Putamen (tissue), 1 donor: ENCODE measurements around the gene FAM227A.
"Not testable (repeated sequence)": the region's sequence is repeated elsewhere in the genome, so short reads cannot be mapped to it uniquely, and the experiment has no call there.

Experiments
- DNase-seq: peaks from one replicate; pipeline ENCODE4 v3.0.0-alpha.2; 2016; ENCODE audit warnings: low spot score

FAM227A gene

DNA sequence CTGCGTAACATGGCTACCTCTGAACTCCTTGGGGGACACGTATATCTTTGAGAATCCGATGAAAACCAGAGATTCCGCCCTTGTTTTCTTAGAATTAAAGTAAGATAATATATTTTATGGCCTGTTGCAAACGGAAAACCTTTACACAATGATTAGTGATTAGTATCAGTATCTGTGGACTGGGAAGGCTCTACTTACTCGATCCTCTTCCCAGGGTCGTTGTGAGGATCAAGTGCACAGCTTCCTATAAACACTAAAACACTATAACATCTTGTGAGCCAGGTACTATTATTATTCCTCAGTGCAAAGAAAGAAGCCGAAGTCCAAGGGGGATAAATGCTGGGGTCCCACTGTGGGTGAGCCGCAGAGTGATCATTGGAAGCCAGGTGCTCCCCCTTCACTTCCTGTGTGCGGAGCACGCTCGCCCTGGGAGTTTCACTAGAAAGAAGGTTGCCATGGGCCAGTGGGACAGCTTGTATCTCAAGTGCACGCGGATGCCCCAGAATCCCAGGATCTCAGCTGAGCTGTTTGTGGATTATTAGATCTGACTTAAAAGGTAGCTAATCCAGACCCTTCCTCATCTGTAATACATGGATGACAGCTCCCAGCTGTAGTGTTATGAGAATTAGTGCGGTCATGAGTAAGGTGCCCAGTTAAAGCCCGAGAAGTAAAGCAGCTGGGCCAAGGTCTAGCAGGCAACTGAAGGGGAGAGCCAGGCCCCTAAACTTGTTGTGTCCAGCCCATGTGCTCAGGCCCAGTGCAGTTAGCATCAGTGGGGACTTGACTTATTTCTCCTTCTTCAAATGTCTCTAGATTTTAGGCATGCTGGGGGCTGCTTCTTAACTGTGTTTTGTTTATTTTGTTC is 1.1 kb upstream of the FAM227A start:
- no peak for DNase-seq

- no peak for DNase-seq
Measured at GRCh38 chr22:38655519-38656255, 505 bp downstream of the FAM227A start.

- no peak for DNase-seq
Measured at GRCh38 chr22:38653741-38654140, 2.5 kb downstream of the FAM227A start.

DNA sequence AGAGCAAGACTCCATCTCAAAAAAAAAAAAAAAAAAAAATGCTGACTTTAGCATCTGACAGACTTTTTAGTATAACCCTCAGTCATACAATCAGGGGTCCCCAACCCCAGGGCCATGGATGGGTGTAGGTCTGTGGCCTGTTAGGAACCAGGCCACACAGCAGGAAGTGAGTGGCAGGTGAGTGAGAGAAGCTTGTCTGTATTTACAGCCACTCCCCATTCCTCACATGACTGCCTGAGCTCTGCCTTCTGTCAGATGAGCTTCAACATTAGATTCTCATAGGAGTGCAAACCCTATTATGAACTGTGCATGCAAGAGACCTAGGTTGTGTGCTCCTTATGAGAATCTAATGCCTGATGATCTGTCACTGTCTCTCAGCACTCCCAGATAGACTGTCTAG is 3.3 kb downstream of the FAM227A start:
- no peak for DNase-seq

DNA sequence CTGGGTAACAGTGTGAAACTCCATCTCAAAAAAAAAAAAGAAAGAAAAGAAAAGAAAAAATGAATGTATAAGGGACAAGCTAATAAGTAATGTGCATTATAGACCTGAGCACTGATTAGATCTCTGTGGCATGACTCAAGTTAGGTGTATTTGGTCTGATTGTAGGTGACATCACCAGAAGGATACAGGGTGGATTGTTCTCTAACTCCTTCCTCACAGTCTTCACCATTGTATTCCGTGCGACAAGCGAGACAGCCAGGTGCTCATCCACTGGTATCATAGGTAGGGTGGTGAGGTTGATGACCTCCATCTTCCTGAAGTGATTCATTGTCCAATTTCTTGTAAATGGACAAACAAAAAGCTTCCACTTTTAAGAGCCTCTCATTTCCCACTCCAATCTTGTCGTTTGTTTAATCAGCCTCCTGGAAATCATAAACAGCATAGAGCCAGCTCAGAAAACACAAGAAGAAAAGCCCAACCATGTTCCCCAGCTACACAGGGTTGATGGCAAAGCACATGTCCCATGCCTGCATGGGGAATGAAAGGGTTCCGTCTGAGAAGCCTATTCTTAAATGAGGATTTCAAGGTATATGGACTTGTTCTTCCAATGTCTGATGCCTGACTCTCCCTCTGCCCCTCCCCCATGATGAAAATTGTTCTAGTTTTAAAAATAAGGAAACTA is 6.2 kb downstream of the FAM227A start:
- DNase-seq, result no peak

DNA sequence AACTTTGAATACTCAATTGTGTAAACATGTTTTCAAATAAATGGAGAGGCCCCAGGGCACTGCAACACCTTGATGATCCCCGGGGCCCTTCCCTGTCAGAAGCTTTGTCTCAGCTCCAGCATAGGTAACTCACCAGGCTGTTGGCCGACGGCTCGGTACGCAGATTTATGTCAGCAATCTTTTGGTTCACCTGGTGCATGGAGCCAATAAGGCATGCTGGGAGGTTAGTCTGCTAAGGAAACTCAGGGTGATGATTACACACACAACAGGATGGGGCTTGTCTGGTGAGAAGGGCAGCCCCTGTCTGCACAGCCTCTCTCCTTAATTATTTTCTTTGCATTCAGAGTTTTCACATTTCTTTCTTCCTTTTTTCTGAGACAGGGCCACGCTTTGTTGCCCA is 10.8 kb downstream of the FAM227A start:
- DNase-seq, result no peak

DNA sequence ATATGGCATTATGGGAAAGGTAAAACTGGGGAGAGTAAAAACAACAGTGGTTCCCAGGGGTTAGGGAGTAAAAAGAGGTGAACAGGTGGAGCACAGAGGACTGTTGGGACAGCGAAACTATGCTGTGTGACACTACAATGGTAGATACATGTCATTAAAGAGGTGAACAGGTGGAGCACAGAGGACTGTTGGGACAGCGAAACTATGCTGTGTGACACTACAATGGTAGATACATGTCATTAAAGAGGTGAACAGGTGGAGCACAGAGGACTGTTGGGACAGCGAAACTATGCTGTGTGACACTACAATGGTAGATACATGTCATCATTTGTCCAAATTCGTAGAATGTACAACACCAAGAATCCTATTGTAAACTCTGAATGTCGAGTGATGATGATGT is 11.9 kb downstream of the FAM227A start:
- DNase-seq, result not testable (repeated sequence)

- DNase-seq, result no peak
Measured at GRCh38 chr22:38641476-38642040, 14.6 kb downstream of the FAM227A start.

DNA sequence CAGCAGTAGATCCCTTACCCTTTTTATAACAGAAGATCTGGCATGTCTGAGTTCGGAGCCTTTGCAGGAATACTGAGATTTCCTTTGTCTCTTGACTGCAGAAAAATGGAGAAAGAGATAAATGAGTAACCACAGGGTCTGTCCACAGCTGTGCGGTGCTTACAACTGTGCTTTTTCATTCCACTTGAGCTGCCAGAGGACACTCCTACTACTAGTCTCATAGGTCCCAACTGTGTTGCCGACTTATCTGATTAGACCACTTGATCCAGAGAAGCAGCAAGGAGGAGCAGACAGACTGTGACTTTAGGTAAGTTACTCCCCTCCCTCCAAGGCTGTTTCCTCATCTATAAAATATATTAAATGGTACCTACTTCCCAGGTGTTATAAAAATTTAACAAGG is 17.5 kb downstream of the FAM227A start:
- DNase-seq, result no peak

- DNase-seq, result no peak
Measured at GRCh38 chr22:38638216-38638615, 18.0 kb downstream of the FAM227A start.

DNA sequence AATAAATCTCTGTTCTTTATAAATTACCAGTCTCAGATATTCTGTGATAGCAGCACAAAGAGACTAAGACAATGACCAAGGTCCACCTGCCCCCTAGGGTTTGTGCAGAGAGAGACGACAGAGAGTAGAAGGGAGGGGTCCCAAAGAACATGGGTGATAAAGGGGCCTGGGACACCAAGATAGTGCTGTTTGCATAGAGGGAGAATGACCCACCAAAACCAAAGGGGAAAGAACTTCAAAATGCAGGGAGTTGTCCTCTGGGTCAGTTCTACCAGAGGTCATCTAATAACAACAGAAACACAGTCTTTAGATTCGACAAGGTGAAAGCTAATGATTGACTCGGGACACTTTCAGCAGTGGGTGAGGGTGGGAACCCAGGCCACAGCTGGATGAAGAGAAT is 23.7 kb downstream of the FAM227A start:
- no peak for DNase-seq

DNA sequence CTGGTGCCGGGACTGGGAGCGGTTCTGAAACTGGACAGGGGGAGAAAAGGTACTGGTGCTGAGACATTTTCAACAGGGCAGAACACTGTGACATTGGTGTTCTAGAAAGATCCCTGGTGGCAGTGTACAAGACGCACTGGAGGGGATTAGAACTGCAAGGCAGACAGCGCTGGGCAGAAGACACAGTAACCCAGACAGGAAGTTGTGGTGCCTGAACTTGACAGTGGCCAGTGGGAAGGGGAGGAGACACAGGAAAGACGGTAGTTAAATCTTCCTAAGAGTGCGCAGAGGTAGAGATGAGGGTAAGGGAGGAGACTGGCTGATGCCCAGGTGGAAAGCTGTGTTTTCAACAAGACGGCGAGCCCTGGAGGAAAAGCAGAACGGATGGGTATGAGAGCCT is 24.5 kb downstream of the FAM227A start:
- no peak for DNase-seq

DNA sequence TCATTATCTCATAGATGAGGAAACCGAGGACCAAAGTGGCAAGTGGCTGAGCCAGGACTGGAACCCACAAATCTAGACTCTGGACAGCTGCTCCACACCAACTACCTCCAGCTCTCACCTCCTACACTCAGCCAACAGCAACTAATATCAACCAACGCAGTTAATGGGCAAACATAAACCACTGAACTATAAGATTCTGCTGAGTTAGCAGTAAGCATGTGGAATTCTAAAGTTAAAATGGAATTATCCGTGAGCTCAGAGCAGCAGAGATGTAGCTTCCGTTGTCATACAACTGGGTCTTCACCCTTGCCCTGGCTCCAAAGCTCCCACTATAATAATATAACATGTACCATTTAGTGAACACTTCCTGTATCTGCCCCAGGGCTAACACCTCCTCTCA is 27.1 kb downstream of the FAM227A start:
- no peak for DNase-seq

DNA sequence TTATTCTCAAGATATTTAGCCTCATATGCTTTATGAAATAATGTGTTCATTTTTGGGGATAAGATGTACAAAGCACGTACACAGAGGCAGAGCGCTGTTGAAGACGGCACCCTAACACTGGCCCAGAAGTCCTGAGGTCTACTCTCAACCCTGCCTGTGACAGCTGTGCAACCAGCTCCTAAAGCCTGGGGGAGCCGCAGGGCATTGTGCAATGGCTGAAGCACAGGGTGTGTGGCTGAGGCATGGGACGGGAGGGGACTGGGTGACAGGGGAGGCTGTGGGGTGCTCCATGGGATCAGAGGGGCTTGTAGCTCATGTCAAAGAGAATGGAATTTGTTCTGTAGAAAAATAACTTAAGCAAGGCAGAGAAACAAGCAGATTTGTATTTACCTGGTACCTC is 27.7 kb downstream of the FAM227A start:
- DNase-seq, result no peak

DNA sequence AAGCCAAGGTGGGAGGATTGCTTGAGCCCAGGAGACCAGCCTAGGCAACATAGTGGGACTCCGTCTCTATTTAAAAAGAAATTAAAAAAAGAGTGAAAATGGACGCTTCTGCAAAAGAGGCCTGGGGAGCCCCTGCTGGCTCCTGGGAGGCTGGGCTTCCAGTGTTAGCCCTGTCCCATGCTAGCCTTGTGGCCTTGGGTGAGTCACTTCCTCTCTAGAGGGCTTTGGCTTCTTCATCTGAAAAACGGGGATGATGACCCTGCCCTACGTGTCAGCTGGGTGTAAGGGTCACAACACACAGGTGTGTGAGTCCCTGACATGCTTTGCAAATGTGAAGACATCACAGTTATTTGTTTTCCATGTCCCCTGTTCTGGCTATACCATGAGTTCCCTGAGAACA is 32.8 kb downstream of the FAM227A start:
- no peak for DNase-seq

GRCh38 chr22:38618682-38619081 is 37.5 kb downstream of the FAM227A start:
- DNase-seq, result no peak

- no peak for DNase-seq
Measured at GRCh38 chr22:38618258-38618657, 37.9 kb downstream of the FAM227A start.

- not testable (repeated sequence) for DNase-seq
Measured at GRCh38 chr22:38615064-38615405, 41.2 kb downstream of the FAM227A start.

DNA sequence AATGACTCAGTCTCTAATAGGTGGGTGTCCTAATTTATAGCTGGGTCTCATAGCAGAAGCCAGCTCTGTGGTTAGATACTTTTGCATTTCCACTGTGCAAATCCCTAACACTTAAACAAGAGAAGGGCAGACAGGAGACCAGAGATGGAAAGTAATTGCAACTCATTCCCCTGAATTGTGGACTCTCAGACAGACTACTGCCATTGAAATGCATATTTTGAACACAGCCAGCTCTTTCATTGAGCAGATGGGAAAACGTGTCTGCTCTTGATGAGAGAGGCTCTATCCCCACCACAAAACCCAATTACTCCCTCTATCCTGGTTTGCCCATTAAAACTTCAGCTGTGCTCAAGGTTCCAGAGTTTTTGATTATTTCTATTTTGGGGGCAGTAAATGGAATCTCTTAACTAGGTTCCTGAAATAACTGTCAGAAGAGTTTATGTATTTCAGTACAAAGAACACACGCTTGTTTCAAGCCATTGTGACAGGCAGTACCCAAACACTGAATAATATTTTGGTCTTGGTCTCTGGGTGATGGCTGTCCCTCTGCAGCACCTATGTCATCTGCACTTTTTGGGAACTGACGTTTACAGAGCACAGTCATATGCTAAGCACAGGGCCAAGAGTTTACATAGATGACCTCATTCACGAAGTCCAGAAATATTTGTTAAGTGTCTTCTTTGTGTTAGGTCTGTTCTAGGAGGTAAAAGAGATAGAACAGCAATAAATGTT is 41.7 kb downstream of the FAM227A start:
- no peak for DNase-seq

DNA sequence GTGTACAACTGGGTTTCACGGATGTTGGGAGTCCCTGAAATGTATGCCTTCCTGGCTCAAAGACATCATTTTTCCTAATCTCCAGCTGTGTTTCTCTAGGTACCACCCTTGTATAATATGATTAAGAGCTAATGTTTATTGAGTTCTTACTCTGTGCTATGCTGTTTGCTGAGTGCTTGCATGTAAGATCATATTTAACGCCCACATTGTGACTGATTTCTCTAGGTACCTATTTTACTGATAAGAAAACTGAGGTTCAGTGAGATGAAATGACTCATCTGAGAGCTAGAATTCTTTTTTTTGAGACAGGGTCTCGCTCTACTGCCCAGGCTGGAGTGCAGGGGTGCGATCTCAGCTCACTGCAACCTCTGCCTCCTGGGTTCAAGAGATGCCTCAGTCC is 42.6 kb downstream of the FAM227A start:
- no peak for DNase-seq

DNA sequence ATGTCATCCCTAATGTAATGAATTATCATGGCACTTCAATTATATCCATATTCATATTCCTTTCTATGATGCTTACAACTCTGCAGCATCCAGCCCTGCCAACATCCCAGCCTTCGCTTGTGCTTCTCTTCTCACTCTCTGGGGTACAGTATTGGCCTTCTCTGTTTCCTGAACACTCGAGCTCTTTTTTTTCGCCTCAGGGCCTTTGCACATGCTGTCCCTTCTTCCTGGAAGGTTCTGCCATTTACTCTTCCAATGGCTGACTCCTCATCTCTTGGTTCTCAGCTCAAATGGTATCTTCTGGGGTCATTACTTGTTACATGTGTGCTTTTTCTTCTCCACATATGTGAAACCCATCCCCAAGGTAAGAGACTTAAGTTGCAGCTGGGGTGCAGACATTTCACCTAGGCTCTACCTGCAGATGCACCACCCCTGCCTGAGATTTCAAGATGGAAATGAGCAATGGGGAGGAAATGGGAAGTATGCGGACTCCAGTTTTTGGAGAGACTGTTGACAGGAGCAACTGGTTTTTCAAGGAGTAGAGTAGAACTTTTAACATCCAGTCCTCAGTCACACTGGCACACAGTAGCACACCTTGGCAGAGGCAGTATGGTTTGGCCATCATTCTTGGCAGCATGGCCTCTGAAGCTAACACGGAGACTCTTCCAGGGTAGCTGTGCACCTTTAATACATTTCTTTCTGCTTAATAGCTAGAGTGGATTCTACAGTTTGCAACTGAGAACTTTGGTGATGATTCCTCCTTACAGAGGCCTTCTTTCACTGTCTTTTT is 43.8 kb downstream of the FAM227A start:
- no peak for DNase-seq
